ENCODE measurements around the gene GRM4. TPM values are rescaled to one million over a fixed set of nuclear protein-coding genes. Genes with fewer than 3 reads are reported as not detected.

GRM4 gene
- total RNA-seq, 8 experiments from 2014 or later: 0.56 to 4.3 (median 1.0) TPM

DNA sequence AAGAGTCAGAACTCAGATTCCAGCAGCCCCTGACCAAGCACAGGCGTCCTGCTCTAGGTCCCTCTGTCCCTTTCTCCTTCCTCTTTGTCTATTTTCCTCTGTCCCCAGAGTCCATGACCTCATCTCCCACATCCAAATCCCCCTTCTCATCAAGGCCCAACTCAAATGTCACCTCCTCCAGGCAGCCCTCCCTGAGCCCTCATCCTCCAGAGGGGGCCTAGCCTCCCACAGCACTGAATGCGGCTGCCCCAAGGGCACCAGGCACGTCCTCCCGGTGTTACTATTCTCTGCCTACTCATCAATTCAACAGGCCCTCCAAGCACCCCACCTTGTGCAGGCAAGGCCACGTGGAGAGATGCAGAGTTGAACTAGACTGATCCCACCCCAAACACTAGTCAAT lies 49.7 kb downstream of the GRM4 start:
- Histone ChIP-seq H3K4me3 (no peak overlapping the region), H3K27ac (no peak overlapping the region), H3K4me1 (replicated peaks in 1 of 2) (peaks cover 0 to 12% of the 10 kb centered on the region in 2 donors)
- ATAC-seq (replicated peaks in 6 of 8): no peak
- in situ Hi-C loops (cut with MboI; ENCODE audit: low pct_unique_long_range_greater_than_20kb in 2 of 9, low sequenced_read_pairs in 9 of 9, unreplicated experiment in 9 of 9): no loop called here
- WGBS, 10 experiments: 10 to 80% (median 53%) methylated on average over 2 to 4 of the region's 5 CpGs; no CpG with 5 or more reads in 3 of the 10 experiments

DNA sequence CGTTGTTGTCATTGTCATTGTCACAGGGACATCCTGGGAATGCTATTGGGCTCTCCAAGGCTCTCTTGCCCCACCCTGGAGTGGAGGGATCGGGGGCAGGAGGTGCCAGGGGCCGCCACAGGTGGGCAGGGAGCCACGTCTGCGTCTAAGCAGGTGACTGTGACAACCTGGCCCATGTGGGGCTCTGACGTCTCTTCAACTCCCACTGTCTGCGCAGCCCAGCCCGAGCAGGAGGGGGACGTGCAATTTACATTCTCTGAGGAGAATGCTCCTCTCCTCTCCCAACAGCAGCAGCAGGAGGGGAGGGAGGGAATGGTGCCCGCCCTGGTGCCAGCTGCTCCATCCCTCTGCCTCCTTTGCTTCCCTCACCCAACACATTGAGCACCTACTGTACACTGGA lies 50.1 kb downstream of the GRM4 start:
- in situ Hi-C loops (cut with MboI; ENCODE audit: low pct_unique_long_range_greater_than_20kb in 2 of 9, low sequenced_read_pairs in 9 of 9, unreplicated experiment in 9 of 9): no loop called here
- no peak for ATAC-seq (replicated peaks in 6 of 8)
- 0 to 80% (median 70%) methylated on average over 1 to 2 of the region's 10 CpGs; no CpG with 5 or more reads in 6 of the 10 experiments for WGBS, 10 experiments
- Histone ChIP-seq H3K4me1 (replicated peaks in 1 of 2) (peaks cover 4 to 12% of the 10 kb centered on the region in 2 donors), H3K4me3 (no peak overlapping the region), H3K27ac (no peak overlapping the region)

DNA sequence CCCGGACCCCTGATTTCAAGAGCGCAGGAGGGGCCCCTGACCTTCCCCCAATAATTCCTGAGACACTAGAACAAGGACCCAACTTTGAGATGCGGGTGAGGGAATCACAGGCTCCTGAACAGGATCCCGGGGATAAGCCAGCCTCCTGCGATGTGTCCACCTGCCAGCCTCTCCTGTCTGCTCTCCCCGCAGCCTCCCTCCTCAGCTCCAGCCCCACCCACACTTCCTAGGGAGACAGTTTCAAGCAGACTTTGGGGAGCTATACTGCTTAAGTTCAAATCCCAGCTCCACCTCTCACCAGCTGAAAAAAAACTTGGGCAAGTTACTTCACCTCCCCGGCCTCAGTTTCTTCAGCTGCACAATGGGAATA lies 50.8 kb downstream of the GRM4 start:
- in situ Hi-C loops (cut with MboI; ENCODE audit: low pct_unique_long_range_greater_than_20kb in 2 of 9, low sequenced_read_pairs in 9 of 9, unreplicated experiment in 9 of 9): no loop called here
- no peak for ATAC-seq (replicated peaks in 6 of 8)
- WGBS, 10 experiments: 50 to 89% (median 56%) methylated on average over 1 to 6 of the region's 7 CpGs; no CpG with 5 or more reads in 6 of the 10 experiments
- no peak overlapping the region for H3K27ac ChIP-seq
- no peak overlapping the region for H3K4me3 ChIP-seq
- H3K4me1 ChIP-seq (replicated peaks in 1 of 2): peaks cover 9 to 12% of the 10 kb centered on the region in 2 donors

DNA sequence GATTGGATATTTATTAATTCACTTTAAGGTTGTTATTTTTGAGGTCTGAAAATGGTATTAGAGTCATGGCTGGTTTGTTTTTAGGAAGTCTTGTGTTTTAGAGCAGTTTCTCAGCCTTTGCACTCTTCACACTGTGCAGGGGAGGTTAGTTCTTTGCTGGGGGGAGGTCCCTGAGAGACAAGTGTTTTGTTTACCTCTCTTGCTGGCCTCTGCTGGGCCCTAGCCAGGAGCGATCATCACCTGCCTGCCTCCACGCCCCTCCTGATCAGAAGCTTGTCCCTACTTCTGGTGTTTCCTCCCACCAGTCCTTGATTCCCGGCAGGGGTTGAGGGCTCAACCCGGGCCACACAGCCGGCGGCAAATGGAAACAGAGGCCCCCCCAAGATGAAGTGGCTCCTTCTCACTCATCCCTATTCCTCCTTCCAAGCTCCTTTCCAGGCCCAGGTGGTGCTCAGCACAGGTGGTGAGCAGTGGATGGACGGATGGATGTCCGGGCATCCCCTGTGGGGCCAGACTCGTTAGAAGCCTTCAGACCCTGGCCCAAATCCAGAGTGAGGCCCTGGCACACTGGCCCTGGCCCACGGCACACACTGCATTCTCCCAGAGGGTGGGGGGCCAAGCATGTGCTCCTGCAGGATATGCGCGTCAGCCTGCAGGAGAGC lies 51.3 kb downstream of the GRM4 start:
- Histone ChIP-seq H3K4me3 (no peak overlapping the region), H3K27ac (no peak overlapping the region), H3K4me1 (replicated peaks in 1 of 2) (peaks cover 11 to 12% of the 10 kb centered on the region in 2 donors)
- in situ Hi-C loops (cut with MboI; ENCODE audit: low pct_unique_long_range_greater_than_20kb in 2 of 9, low sequenced_read_pairs in 9 of 9, unreplicated experiment in 9 of 9): no loop called here
- 0 to 90% (median 30%) methylated on average over 1 to 2 of the region's 12 CpGs; no CpG with 5 or more reads in 4 of the 10 experiments for whole genome bisulfite sequencing, 10 experiments
- no peak for ATAC-seq (replicated peaks in 6 of 8)

DNA sequence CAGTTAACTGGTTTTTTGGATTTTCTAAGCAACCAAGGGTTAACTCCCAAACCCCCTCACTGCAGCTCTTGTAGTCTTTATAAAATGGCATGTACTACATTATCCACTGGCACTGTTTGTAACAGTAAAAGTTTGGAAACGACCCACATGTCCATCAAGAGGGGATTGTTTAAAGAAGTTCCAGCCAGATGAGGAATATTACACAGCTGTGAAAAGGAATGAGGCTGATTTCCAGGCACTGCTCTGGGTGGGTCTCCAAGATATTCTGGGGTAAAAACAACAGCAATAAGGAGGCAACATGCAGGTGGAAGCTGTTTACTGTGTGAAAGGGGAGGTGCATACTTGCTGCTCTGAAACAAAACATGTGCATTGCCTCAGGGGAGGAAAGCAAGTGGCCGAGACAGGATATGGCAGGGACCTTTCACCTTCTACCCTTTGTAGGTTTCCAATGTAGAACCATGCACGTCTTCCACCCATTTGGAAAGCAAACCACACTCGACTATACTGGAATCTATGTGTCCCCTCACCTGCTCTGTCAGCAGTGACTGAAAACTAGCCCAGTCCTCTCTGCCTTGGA lies 51.9 kb downstream of the GRM4 start:
- in situ Hi-C loops (cut with MboI; ENCODE audit: low pct_unique_long_range_greater_than_20kb in 2 of 9, low sequenced_read_pairs in 9 of 9, unreplicated experiment in 9 of 9): no loop called here
- H3K4me3 ChIP-seq: no peak overlapping the region
- peaks cover 11 to 12% of the 10 kb centered on the region in 2 donors for H3K4me1 ChIP-seq (replicated peaks in 1 of 2)
- whole genome bisulfite sequencing, 10 experiments: 0 to 86% (median 40%) methylated on average over 1 to 4 of the region's 4 CpGs; no CpG with 5 or more reads in 3 of the 10 experiments
- no peak overlapping the region for H3K27ac ChIP-seq
- ATAC-seq (replicated peaks in 6 of 8): peak in 2 of 8 experiments; percentile 5 to 14

DNA sequence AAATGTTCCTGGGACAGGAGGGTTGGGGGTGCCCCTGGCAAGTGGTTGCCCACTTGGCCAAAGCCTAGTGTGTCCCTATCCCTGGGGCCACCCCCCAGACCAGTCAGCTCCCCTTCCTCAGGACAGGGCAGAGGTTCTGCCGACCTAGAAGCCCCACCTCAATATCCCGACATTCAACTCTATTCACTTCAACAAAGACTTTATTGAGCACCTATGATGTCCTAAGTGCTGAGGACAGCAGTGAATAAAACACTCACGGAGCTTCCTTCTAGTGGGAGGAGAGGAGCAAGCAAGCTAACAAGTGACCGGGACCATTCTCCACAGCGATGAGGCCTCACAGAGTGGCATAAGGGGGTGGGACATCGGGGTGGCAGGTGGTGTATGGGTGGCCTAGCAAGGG lies 52.7 kb downstream of the GRM4 start:
- Histone ChIP-seq H3K4me1 (replicated peaks in 1 of 2) (peaks cover 6 to 11% of the 10 kb centered on the region in 2 donors), H3K27ac (no peak overlapping the region), H3K4me3 (no peak overlapping the region)
- in situ Hi-C loops (cut with MboI; ENCODE audit: low pct_unique_long_range_greater_than_20kb in 2 of 9, low sequenced_read_pairs in 9 of 9, unreplicated experiment in 9 of 9): no loop called here
- ATAC-seq (replicated peaks in 6 of 8): no peak
- 0 to 100% (median 79%) methylated on average over 1 to 4 of the region's 6 CpGs; no CpG with 5 or more reads in 4 of the 10 experiments for WGBS, 10 experiments

DNA sequence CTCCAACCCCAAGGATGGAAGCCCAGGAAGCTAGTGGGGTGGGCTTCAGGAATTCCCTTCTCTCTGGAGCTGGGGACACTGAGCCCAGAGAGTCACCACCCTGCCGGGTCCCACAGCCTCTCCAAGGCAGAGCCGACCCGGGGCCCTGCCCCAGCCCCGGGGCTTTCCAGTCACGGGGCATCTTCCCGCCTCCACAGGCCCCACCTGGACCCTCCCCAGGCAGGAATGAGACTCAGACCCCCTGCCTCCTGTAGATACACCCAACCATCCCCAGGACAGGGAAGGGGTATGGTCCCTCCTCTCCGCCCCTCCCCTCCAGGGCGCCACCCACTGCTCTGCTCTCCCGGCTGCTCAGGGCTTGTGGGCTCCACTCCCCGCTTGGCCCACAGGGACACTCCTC lies 53.3 kb downstream of the GRM4 start:
- in situ Hi-C loops (cut with MboI; ENCODE audit: low pct_unique_long_range_greater_than_20kb in 2 of 9, low sequenced_read_pairs in 9 of 9, unreplicated experiment in 9 of 9): no loop called here
- 80 to 87% methylated on average over 1 to 3 of the region's 10 CpGs; no CpG with 5 or more reads in 8 of the 10 experiments for WGBS, 10 experiments
- H3K4me3 ChIP-seq: no peak overlapping the region
- H3K27ac ChIP-seq: no peak overlapping the region
- H3K4me1 ChIP-seq (replicated peaks in 1 of 2): peaks cover 5 to 11% of the 10 kb centered on the region in 2 donors
- ATAC-seq (replicated peaks in 6 of 8): peak in 5 of 8 experiments; percentile 8 to 56 (median 27)

DNA sequence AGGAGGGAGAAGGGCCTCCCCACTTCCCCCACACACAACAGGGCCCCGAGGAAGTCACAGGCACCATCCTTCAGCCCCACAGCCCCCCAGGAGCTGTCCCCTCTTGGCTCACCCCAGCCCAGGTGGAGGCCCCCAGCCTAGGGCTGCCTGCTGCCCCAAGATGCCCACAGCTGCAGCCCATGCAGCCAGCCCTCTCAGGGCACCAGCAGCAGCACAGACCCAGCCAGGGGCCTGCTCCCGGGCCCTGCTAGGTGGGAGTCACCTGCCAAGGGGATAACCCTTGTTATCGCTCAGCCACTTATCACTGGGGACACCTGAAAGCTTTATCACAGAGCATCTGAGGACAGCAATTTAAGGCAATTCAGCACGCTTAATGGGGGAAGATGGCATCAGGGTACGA lies 55.0 kb downstream of the GRM4 start:
- 60 to 100% (median 83%) methylated on average over 1 to 2 of the region's 5 CpGs; no CpG with 5 or more reads in 4 of the 10 experiments for WGBS, 10 experiments
- in situ Hi-C loops (cut with MboI; ENCODE audit: low pct_unique_long_range_greater_than_20kb in 2 of 9, low sequenced_read_pairs in 9 of 9, unreplicated experiment in 9 of 9): no loop called here
- no peak overlapping the region for H3K27ac ChIP-seq
- peak in 5 of 8 experiments; percentile 10 to 27 (median 15) for ATAC-seq (replicated peaks in 6 of 8)
- no peak overlapping the region for H3K4me3 ChIP-seq
- H3K4me1 ChIP-seq (replicated peaks in 1 of 2): peaks cover 0 to 11% of the 10 kb centered on the region in 2 donors

DNA sequence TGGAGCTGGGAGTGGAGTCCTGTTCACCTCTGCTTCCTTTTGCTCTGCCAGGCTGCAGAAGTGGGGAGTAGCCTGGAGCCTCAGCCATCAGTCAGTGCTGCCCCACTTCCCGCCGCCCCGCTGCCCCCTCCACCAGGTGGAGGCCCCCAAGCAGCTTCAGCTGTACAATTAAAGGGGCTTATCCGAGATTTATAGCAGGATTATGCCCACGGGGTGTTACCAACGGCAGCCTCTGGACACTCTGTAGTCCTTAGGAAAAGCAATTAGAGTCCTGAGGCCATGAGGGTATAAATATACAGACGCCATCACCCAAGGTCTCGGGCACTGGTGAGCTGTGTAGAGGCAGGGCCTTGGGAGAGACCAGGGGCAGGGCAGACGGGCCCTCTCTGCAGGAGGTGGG lies 55.4 kb downstream of the GRM4 start:
- H3K4me3 ChIP-seq: no peak overlapping the region
- ATAC-seq (replicated peaks in 6 of 8): peak in 5 of 8 experiments; percentile 44 to 81 (median 51)
- in situ Hi-C loops (cut with MboI; ENCODE audit: low pct_unique_long_range_greater_than_20kb in 2 of 9, low sequenced_read_pairs in 9 of 9, unreplicated experiment in 9 of 9): no loop called here
- WGBS, 10 experiments: 59 to 100% (median 80%) methylated on average over 1 to 2 of the region's 9 CpGs; no CpG with 5 or more reads in 7 of the 10 experiments
- peaks cover 0 to 11% of the 10 kb centered on the region in 2 donors for H3K4me1 ChIP-seq (replicated peaks in 1 of 2)
- no peak overlapping the region for H3K27ac ChIP-seq

DNA sequence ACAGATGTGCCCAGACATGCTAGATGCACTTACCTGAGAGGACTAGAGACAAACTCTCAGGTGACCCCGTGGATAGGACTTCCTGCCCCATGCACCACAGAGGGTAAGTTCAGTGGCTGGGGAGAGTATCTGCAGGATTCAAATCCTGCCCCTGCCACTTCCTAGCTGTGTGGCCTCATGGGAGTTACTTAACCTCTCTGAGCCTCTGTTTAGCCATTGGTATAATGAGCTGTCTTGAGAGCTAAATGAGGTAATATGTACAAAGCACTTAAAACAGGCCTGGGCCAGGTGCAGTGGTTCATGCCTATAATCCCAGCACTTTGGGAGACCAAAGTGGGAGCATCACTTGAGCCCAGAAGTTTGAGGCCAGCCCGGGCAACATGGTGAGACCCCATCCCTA lies 59.3 kb downstream of the GRM4 start:
- in situ Hi-C loops (cut with MboI; ENCODE audit: low pct_unique_long_range_greater_than_20kb in 2 of 9, low sequenced_read_pairs in 9 of 9, unreplicated experiment in 9 of 9): no loop called here
- 92 to 100% methylated on average over 1 to 2 of the region's 2 CpGs; no CpG with 5 or more reads in 8 of the 10 experiments for WGBS, 10 experiments
- H3K27ac ChIP-seq: no peak overlapping the region

DNA sequence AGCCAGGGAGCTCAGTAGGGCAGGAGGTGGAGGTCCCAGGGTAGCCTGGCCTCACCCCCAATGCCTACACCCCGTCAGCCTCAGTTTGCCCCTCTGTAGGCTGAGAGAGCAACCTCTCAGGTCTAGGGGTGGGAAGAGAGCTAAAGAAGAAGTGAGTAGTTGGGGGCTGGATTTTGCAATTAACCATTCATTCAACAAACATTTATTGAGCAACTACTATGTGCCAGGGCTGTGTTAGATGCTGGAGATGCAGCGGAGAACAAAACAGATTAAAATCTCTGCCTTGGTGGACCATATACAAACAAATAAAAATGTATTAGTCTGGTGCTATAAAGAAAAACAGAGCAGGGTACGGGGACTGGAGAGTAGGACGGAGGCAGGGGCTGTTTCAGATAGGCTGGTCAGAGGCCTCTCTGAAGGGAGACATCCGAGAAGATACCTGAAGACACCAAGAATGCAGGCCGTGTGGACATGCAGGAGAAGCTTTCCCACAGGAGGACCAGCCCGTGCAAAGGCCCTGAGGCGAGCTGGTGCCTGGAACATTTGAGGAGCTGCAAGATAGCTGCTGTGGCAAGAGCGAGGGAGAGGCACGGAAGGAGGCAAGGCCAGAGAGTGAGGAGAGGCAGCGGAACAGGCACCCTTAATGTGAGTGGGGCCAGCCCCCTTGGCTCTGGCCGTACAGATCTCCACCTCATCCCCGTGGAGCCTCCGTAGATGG lies 60.3 kb downstream of the GRM4 start:
- WGBS, 10 experiments: 61 to 100% (median 91%) methylated on average over 1 to 9 of the region's 14 CpGs; no CpG with 5 or more reads in 2 of the 10 experiments
- in situ Hi-C loops (cut with MboI; ENCODE audit: low pct_unique_long_range_greater_than_20kb in 2 of 9, low sequenced_read_pairs in 9 of 9, unreplicated experiment in 9 of 9): no loop called here
- H3K4me1 ChIP-seq (replicated peaks in 1 of 2): peaks cover 16 to 20% of the 10 kb centered on the region in 2 donors
- no peak overlapping the region for H3K27ac ChIP-seq
- ATAC-seq (replicated peaks in 6 of 8): no peak
- no peak overlapping the region for H3K4me3 ChIP-seq

More for the DNA sequence above, 59.3 kb downstream of the GRM4 start:
- ATAC-seq (replicated peaks in 6 of 8): no peak
- no peak overlapping the region for H3K4me3 ChIP-seq
- H3K4me1 ChIP-seq (replicated peaks in 1 of 2): peaks cover 16 to 24% of the 10 kb centered on the region in 2 donors

DNA sequence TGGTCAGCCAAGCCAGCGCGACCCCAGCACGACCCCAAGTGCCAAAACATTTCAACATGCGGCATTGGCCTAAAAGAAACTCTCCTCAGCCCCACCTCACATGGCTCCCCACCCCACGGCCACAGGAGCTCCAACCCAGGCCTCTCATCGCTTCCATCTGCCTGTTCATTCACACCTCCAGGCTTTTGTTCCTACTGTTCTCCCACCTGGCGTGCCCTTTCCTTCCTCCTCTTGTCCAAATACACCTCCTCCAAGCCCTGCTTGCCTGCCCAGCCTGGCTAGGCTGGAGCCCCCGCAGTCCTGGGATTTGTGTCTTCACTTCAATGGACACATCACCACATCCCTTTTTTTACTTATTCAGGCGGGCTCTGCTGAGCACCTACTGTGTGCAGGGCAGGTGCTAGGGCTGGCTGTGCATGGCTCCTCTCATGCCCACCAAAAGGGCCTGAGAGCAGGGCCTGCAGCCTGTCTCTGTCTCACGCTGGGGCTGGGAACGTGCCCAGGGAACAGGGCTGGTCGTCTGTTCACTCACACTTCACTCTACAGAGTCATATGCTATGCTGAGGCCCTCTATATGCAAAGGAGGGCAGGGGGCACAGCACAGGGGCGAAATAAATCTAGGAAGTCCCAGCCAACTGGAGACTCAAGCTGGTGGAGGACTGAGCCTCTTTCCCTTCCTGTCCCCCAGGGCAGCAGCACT lies 61.1 kb downstream of the GRM4 start:
- H3K27ac ChIP-seq: no peak overlapping the region
- ATAC-seq (replicated peaks in 6 of 8): peak in 3 of 8 experiments; percentile 38 to 45 (median 42)
- in situ Hi-C loops (cut with MboI; ENCODE audit: low pct_unique_long_range_greater_than_20kb in 2 of 9, low sequenced_read_pairs in 9 of 9, unreplicated experiment in 9 of 9): no loop called here
- no peak overlapping the region for H3K4me3 ChIP-seq
- peaks cover 14 to 16% of the 10 kb centered on the region in 2 donors for H3K4me1 ChIP-seq (replicated peaks in 1 of 2)
- 0 to 74% (median 8%) methylated on average over 1 to 8 of the region's 13 CpGs; no CpG with 5 or more reads in 5 of the 10 experiments for WGBS, 10 experiments
